ENCODE measurements around the gene CBR4.

Gene CBR4

GRCh38 chr4:169027663-169028062 lies 17.6 kb upstream of the CBR4 start:
- TF ChIP-seq, protein P1, sequence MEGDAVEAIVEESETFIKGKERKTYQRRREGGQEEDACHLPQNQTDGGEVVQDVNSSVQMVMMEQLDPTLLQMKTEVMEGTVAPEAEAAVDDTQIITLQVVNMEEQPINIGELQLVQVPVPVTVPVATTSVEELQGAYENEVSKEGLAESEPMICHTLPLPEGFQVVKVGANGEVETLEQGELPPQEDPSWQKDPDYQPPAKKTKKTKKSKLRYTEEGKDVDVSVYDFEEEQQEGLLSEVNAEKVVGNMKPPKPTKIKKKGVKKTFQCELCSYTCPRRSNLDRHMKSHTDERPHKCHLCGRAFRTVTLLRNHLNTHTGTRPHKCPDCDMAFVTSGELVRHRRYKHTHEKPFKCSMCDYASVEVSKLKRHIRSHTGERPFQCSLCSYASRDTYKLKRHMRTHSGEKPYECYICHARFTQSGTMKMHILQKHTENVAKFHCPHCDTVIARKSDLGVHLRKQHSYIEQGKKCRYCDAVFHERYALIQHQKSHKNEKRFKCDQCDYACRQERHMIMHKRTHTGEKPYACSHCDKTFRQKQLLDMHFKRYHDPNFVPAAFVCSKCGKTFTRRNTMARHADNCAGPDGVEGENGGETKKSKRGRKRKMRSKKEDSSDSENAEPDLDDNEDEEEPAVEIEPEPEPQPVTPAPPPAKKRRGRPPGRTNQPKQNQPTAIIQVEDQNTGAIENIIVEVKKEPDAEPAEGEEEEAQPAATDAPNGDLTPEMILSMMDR (IDR thresholded peaks at IDR 0.05; ENCODE audit: control extremely low read depth, extremely low read depth, low read depth, missing control alignments): no peak
- ChIA-PET CTCF (no interaction called here), POLR2A (no interaction called here)
- DNase-seq (ENCODE audit: extremely low spot score): no peak

GRCh38 chr4:169025184-169025583 lies 15.1 kb upstream of the CBR4 start:
- TF ChIP-seq, protein P1 (IDR thresholded peaks at IDR 0.05; ENCODE audit: control extremely low read depth, extremely low read depth, low read depth, missing control alignments): no peak
- DNase-seq (ENCODE audit: extremely low spot score): no peak
- ChIA-PET CTCF (interaction anchor here (0.9 to 3.0 kb wide), 26 partner anchors 9 to 575 kb away, joined by 3 to 16 read pairs (median 4); partner anchors contain the start of gene CBR4), POLR2A (no interaction called here)

DNA sequence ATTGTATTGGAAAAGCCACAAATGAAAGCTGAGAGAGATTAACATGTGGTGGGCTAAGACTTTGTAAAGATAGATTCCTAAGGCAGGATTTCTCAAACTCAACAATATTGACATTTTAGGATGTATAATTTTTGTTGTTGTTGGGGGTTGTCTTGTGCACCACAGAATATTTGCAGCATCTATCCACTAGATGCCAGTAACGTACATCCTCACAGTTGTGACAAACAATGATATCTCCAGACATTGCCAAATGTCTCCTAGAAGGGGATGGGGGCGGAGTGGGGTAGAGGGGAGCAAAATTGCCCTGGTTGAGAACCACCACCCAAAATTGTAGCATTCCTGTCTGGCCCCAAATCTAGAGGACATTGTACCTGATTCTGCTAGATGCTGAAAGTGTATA lies 14.7 kb upstream of the CBR4 start:
- DNase-seq (ENCODE audit: extremely low spot score): peak; percentile 59
- TF ChIP-seq, protein P1 (IDR thresholded peaks at IDR 0.05; ENCODE audit: control extremely low read depth, extremely low read depth, low read depth, missing control alignments): peak; percentile 59

GRCh38 chr4:169018406-169018805 lies 8.4 kb upstream of the CBR4 start:
- DNase-seq (ENCODE audit: extremely low spot score): no peak
- POLR2A ChIA-PET: no interaction called here
- CTCF ChIA-PET: interaction anchor here (0.9 kb wide), 1 partner anchor 8 kb away, joined by 3 read pairs; the partner anchor contains the start of gene CBR4
- TF ChIP-seq, protein P1 (IDR thresholded peaks at IDR 0.05; ENCODE audit: control extremely low read depth, extremely low read depth, low read depth, missing control alignments): no peak

More for the DNA sequence above, 14.7 kb upstream of the CBR4 start:
- POLR2A ChIA-PET: no interaction called here
- CTCF ChIA-PET: interaction anchor here (0.9 to 3.0 kb wide), 25 partner anchors 8 to 575 kb away, joined by 3 to 16 read pairs (median 4); partner anchors contain the start of gene CBR4

DNA sequence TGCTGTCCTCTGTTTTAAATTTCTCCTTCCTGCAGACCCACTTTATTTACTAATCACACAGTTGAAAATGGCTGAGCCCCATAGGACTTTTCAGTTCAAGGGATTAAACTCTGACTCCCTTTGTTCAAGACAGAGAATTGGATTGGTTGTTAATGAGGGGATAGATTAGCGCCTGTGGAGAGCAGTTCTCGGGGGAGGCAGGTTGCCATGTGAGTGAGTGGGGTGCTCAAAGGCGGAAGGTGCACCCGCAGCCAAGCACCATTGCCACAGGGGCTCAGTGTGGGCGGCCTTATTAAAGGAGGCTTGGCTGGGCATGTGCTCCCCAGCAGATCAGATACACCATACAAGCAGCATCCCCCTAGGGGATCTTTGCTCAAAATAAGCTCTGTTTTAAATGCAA lies 7.9 kb upstream of the CBR4 start:
- ChIA-PET POLR2A (no interaction called here), CTCF (interaction anchor here (0.9 kb wide), 1 partner anchor 8 kb away, joined by 3 read pairs; the partner anchor contains the start of gene CBR4)
- no peak for DNase-seq (ENCODE audit: extremely low spot score)
- TF ChIP-seq, protein P1 (IDR thresholded peaks at IDR 0.05; ENCODE audit: control extremely low read depth, extremely low read depth, low read depth, missing control alignments): no peak

- ChIA-PET POLR2A (no interaction called here), CTCF (interaction anchor here (1.5 to 3.3 kb wide), 2 partner anchors 9 to 10 kb away, joined by 5 to 16 read pairs; no protein-coding TSS in a partner anchor)
- no peak for DNase-seq (ENCODE audit: extremely low spot score)
- TF ChIP-seq, protein P1 (IDR thresholded peaks at IDR 0.05; ENCODE audit: control extremely low read depth, extremely low read depth, low read depth, missing control alignments): no peak
Observed at GRCh38 chr4:169015186-169015623, 5.2 kb upstream of the CBR4 start.
